HEK293T (cell line): Measurements from ENCODE around the gene C20orf144.

Experiments used
- CTCF ChIA-PET: fragments of 350-600 bp; formaldehyde crosslinking; extraction: SDS; loops from one replicate; lab custom pipeline; 2021; ENCODE audit warnings: antibody characterized with exemption, inconsistent platforms; lab: Yijun Ruan, JAX
- POLR2A ChIA-PET: fragments of 350-600 bp; formaldehyde crosslinking; extraction: SDS; loops from one replicate; lab custom pipeline; 2020; ENCODE audit warnings: antibody characterized with exemption, inconsistent platforms; lab: Yijun Ruan, JAX
- DNase-seq: peaks from one replicate; pipeline ENCODE4 v3.0.0; 2012; ENCODE audit warnings: mixed read lengths; ENCODE audit errors: extremely low spot score
- ARNT ChIP-seq: fragments of 450-650 bp; IDR thresholded peaks from 2 replicates; pipeline ENCODE4 v1.6.1; 2017; ENCODE audit warnings: mild to moderate bottlenecking
- BHLHE40 ChIP-seq: fragments of 450-650 bp; IDR thresholded peaks from 2 replicates; pipeline ENCODE4 v1.6.1; 2016; ENCODE audit warnings: mild to moderate bottlenecking, moderate library complexity, borderline replicate concordance
- CTBP1 ChIP-seq: fragments of 450-650 bp; IDR thresholded peaks from 2 replicates; pipeline ENCODE4 v1.6.1; 2016; ENCODE audit warnings: borderline replicate concordance
- ELF4 ChIP-seq: fragments of 450-650 bp; IDR thresholded peaks from 2 replicates; pipeline ENCODE4 v1.6.1; 2017; ENCODE audit warnings: antibody characterized with exemption
- FOXA1 ChIP-seq: fragments of 450-650 bp; IDR thresholded peaks from 2 replicates; pipeline ENCODE4 v1.6.1; 2016; ENCODE audit warnings: mild to moderate bottlenecking
- FOXK2 ChIP-seq: fragments of 450-650 bp; IDR thresholded peaks from 2 replicates; pipeline ENCODE4 v1.6.1; 2016; ENCODE audit warnings: mild to moderate bottlenecking
- FOXM1 ChIP-seq: fragments of 450-650 bp; IDR thresholded peaks from 2 replicates; pipeline ENCODE4 v1.6.1; 2017; ENCODE audit warnings: mild to moderate bottlenecking, borderline replicate concordance
- HDGF ChIP-seq: fragments of 450-650 bp; IDR thresholded peaks from 2 replicates; pipeline ENCODE4 v1.6.1; 2017; ENCODE audit warnings: antibody characterized with exemption, borderline replicate concordance
- L3MBTL2 ChIP-seq: fragments of 450-650 bp; conservative IDR thresholded peaks from 2 replicates; pipeline ENCODE4 v1.6.1; 2016; ENCODE audit warnings: mild to moderate bottlenecking
- LEF1 ChIP-seq: fragments of 450-650 bp; IDR thresholded peaks from 2 replicates; pipeline ENCODE4 v1.6.1; 2017; ENCODE audit warnings: mild to moderate bottlenecking, borderline replicate concordance
- NFRKB ChIP-seq: fragments of 450-650 bp; IDR thresholded peaks from 2 replicates; pipeline ENCODE4 v1.6.1; 2016; ENCODE audit warnings: mild to moderate bottlenecking, moderate library complexity
- PKNOX1 ChIP-seq: fragments of 450-650 bp; IDR thresholded peaks from 2 replicates; pipeline ENCODE4 v1.6.1; 2016
- SP1 ChIP-seq: fragments of 450-650 bp; IDR thresholded peaks from 2 replicates; pipeline ENCODE4 v1.6.1; 2017
- SUZ12 ChIP-seq: fragments of 450-650 bp; IDR thresholded peaks from 2 replicates; pipeline ENCODE4 v1.6.1; 2016; ENCODE audit warnings: mild to moderate bottlenecking
- TARDBP ChIP-seq: fragments of 450-650 bp; IDR thresholded peaks from 2 replicates; pipeline ENCODE4 v1.6.1; 2016
- ZNF384 ChIP-seq: fragments of 450-650 bp; IDR thresholded peaks from 2 replicates; pipeline ENCODE4 v1.6.1; 2016

The C20orf144 gene

DNA sequence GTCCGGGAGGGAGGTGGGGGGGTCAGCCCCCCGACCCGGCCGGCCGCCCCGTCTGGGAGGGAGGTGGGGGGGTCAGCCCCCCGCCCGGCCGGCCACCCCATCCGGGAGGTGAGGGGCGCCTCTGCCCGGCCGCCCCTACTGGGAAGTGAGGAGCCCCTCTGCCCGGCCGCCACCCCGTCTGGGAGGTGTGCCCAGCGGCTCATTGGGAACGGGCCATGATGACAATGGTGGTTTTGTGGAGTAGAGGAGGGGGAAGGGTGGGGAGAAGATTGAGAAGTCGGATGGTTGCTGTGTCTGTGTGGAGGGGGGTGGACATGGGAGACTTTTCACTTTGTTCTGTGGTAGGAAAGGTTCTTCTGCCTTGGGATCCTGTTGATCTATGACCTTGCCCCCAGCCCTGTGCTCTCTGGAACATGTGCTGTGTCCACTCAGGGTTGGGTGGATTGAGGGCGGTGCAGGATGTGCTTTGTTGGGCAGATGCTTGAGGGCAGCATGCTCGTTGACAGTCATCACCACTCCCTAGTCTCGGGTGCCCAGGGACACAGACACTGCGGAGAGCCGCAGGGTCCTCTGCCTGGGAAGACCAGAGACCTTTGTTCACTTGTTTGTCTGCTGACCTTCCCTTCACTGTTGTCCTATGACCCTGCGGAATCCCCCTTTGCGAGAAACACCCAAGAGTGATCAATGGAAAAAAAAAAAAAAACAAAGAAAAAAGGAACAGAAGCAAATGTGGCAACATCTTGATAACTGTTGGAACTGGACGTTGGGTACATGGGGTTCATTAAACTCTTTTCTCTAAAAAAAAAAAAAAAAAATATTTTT lies 39.7 kb downstream of the C20orf144 start:
- ChIA-PET POLR2A (no interaction called here), CTCF (no interaction called here)
- TF ChIP-seq CTBP1 = no peak
- no peak for TF ChIP-seq FOXK2
- TF ChIP-seq SP1 = no peak
- no peak for TF ChIP-seq BHLHE40
- no peak for TF ChIP-seq ARNT
- no peak for TF ChIP-seq LEF1
- no peak for TF ChIP-seq L3MBTL2
- TF ChIP-seq NFRKB = no peak
- no peak for DNase-seq

- POLR2A ChIA-PET = no interaction called here
- CTCF ChIA-PET = no interaction called here
- no peak for DNase-seq
- TF ChIP-seq BHLHE40 = no peak
- no peak for TF ChIP-seq FOXM1
- no peak for TF ChIP-seq SP1
- no peak for TF ChIP-seq PKNOX1
- no peak for TF ChIP-seq CTBP1
- no peak for TF ChIP-seq L3MBTL2
- TF ChIP-seq FOXK2 = no peak
- no peak for TF ChIP-seq TARDBP
- no peak for TF ChIP-seq NFRKB
- TF ChIP-seq ELF4 = no peak
- no peak for TF ChIP-seq LEF1
- TF ChIP-seq ZNF384 = no peak
- no peak for TF ChIP-seq SUZ12
- no peak for TF ChIP-seq FOXA1
- TF ChIP-seq HDGF = no peak
- TF ChIP-seq ARNT = no peak
Measured at GRCh38 chr20:33702861-33703260, 40.7 kb downstream of the C20orf144 start.

DNA sequence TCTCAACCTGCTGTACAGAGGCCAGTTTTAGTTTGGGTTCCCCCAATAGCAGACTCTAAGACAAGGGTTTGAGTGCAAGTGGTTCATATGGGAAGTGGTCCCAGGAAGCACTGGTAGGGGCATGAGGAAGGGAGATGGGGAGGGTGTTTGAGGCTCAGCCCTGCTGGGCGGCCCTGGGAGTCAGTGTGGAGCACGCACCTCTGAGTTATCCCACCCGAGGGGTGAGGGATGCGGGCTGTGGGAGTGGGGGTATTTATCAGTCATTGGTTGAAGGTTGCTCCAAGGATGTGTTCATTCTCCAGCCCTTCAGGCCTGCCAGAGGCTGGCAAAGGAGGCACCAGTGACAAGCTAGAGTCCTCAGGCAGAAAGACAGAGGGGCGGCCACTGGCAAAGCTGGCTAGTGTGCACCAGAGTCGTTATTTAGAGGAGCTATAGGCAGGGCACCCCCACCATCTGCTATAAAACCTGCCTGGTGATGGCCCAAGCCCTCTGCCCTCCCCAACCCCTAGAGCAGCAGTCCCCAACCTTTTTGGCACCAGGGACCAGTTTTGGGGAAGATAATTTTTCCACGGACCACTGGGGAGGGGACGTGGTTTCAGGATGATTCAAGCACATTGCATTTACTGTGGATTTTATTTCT lies 41.5 kb downstream of the C20orf144 start:
- CTCF ChIA-PET = interaction anchor here (1.1 kb wide), 1 partner anchor 9 kb away, joined by 3 read pairs; no protein-coding TSS in a partner anchor
- TF ChIP-seq ZNF384 (no peak), ELF4 (no peak)
- POLR2A ChIA-PET = interaction anchor here (0.8 to 1.7 kb wide), 3 partner anchors 9 to 28 kb away, joined by 3 to 4 read pairs (median 4); partner anchors contain the start of gene PXMP4
- no peak for DNase-seq

GRCh38 chr20:33704197-33704924 lies 42.2 kb downstream of the C20orf144 start:
- no peak for TF ChIP-seq LEF1
- no peak for TF ChIP-seq TARDBP
- no peak for TF ChIP-seq CTBP1
- no peak for TF ChIP-seq SP1
- TF ChIP-seq NFRKB = no peak
- TF ChIP-seq HDGF = no peak
- TF ChIP-seq PKNOX1 = no peak
- no peak for TF ChIP-seq FOXA1
- TF ChIP-seq FOXK2 = no peak
- no peak for TF ChIP-seq FOXM1
- no peak for TF ChIP-seq L3MBTL2
- no peak for TF ChIP-seq SUZ12
- CTCF ChIA-PET = interaction anchor here (1.1 kb wide), 1 partner anchor 10 kb away, joined by 3 read pairs; no protein-coding TSS in a partner anchor
- no peak for DNase-seq
- POLR2A ChIA-PET = interaction anchor here (0.8 to 1.7 kb wide), 3 partner anchors 10 to 29 kb away, joined by 3 to 4 read pairs (median 4); partner anchors contain the start of gene PXMP4

DNA sequence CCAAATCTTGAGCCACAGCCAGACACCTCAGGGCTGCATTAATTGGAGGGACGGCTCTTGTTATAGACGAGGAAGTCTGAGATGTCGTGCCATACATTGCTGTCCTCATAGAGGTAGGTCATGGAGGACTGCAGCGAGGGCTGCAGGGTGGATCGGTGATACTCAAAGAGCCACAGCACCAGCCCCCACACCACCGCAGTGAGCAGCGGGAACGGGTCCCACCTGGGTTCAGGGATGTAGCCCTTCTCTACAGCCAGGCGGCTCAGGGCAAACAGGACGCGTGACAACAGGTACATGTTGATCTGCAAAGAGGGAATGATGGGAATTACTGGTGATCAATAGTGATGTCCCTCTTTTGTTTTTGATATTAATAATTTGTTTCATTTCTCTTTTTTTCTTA lies 45.5 kb downstream of the C20orf144 start:
- ChIA-PET CTCF (no interaction called here), POLR2A (no interaction called here)
- no peak for DNase-seq
- TF ChIP-seq BHLHE40 (no peak), FOXM1 (no peak), FOXK2 (no peak), FOXA1 (no peak), HDGF (no peak), TARDBP (no peak), ARNT (no peak), SP1 (no peak), L3MBTL2 (no peak), ZNF384 (no peak), NFRKB (no peak), ELF4 (no peak), SUZ12 (no peak), PKNOX1 (no peak)

- ChIA-PET CTCF (no interaction called here), POLR2A (no interaction called here)
- no peak for TF ChIP-seq CTBP1
- no peak for TF ChIP-seq TARDBP
- TF ChIP-seq HDGF = no peak
- no peak for TF ChIP-seq ELF4
- no peak for TF ChIP-seq LEF1
- TF ChIP-seq FOXA1 = no peak
- TF ChIP-seq FOXM1 = no peak
- no peak for TF ChIP-seq SP1
- TF ChIP-seq L3MBTL2 = no peak
- TF ChIP-seq ZNF384 = no peak
- no peak for TF ChIP-seq ARNT
- TF ChIP-seq NFRKB = no peak
- no peak for TF ChIP-seq BHLHE40
- no peak for TF ChIP-seq FOXK2
- no peak for TF ChIP-seq SUZ12
- no peak for TF ChIP-seq PKNOX1
- no peak for DNase-seq
Measured at GRCh38 chr20:33709398-33709797, 47.3 kb downstream of the C20orf144 start.
